Fibroblast of lung (primary cell): ENCODE measurements around the gene SMARCA2.

Experiments used
- CTCF ChIP-seq, 2 donors: IDR thresholded peaks in 1 of 2; conservative IDR thresholded peaks in 1 of 2; 1 replicate in 1 of 2; 2 replicates in 1 of 2; pipeline ENCODE4 v1.5.1; 2011 to 2012; ENCODE audit warnings: low read length in 2 of 2, control low read depth in 1 of 2, inconsistent platforms in 1 of 2, low read depth in 1 of 2, mild to moderate bottlenecking in 1 of 2
- EZH2 ChIP-seq: IDR thresholded peaks from 2 replicates; pipeline ENCODE4 v1.5.1; 2012; ENCODE audit warnings: low read length, control low read depth, mild to moderate bottlenecking; ENCODE audit errors: missing control alignments

- TF ChIP-seq CTCF (conservative IDR thresholded peaks at IDR 0.05 in 1 of 2, IDR thresholded peaks at IDR 0.05 in 1 of 2; ENCODE audit: low read depth in 1 of 2, low read length in 2 of 2) = no peak
- TF ChIP-seq EZH2 = no peak
Observed at GRCh38 chr9:2155966-2156365, 140.8 kb downstream of the SMARCA2 start.
